Measurements from ENCODE around the gene EIF5. TPM values are rescaled to one million over a fixed set of nuclear protein-coding genes. Genes with fewer than 3 reads are reported as not detected.

Gene EIF5
- total and polyA plus RNA-seq, 12 donors: 35.7 to 555 (median 236) TPM

GRCh38 chr14:103286968-103287850, 46.8 kb upstream of the EIF5 start:
- TF ChIP-seq POLR2A (IDR thresholded peaks at IDR 0.05): no peak
- no peak for TF ChIP-seq CTCF (IDR thresholded peaks at IDR 0.05)
- no peak overlapping the region for H3K27ac ChIP-seq
- peak in 2 of 7 donors; percentile 6 to 35 for DNase-seq
- WGBS, 4 donors: 84 to 90% (median 87%) methylated on average over 13 to 20 of the region's 20 CpGs
- H3K4me3 ChIP-seq: no peak overlapping the region
- intact Hi-C loops (cut with DNase I): no loop called here
- H3K36me3 ChIP-seq (replicated peaks in 1 of 2): no peaks in the 10 kb centered on the region
- H3K27me3 ChIP-seq: no peaks in the 10 kb centered on the region
- no peaks in the 10 kb centered on the region for H3K4me1 ChIP-seq (replicated peaks in 1 of 2)
- no peaks in the 10 kb centered on the region for H3K9me3 ChIP-seq (replicated peaks in 1 of 3)

GRCh38 chr14:103288076-103288766, 45.8 kb upstream of the EIF5 start:
- TF ChIP-seq CTCF (IDR thresholded peaks at IDR 0.05): no peak
- no peak for TF ChIP-seq POLR2A (IDR thresholded peaks at IDR 0.05)
- Histone ChIP-seq H3K9me3 (replicated peaks in 1 of 3) (no peaks in the 10 kb centered on the region), H3K27ac (no peak overlapping the region), H3K4me1 (replicated peaks in 1 of 2) (no peaks in the 10 kb centered on the region), H3K4me3 (no peak overlapping the region), H3K27me3 (no peaks in the 10 kb centered on the region), H3K36me3 (replicated peaks in 1 of 2) (no peaks in the 10 kb centered on the region)
- DNase-seq: peak in 3 of 7 donors; percentile 5 to 15 (median 11)
- WGBS, 4 donors: 77 to 90% (median 83%) methylated on average over 9 to 16 of the region's 16 CpGs
- intact Hi-C loops (cut with DNase I): no loop called here

- TF ChIP-seq CTCF (IDR thresholded peaks at IDR 0.05) (no peak), POLR2A (IDR thresholded peaks at IDR 0.05) (no peak)
- WGBS, 4 donors: 85 to 96% (median 90%) methylated on average over 3 to 4 of the region's 4 CpGs
- intact Hi-C loops (cut with DNase I): loop anchor here (5.0 kb wide), 3 partner anchors 103 to 213 kb away; no protein-coding TSS in a partner anchor
- Histone ChIP-seq H3K27ac (no peak overlapping the region), H3K9me3 (replicated peaks in 1 of 3) (no peaks in the 10 kb centered on the region), H3K4me1 (replicated peaks in 1 of 2) (no peaks in the 10 kb centered on the region), H3K27me3 (no peaks in the 10 kb centered on the region), H3K4me3 (no peak overlapping the region), H3K36me3 (replicated peaks in 1 of 2) (no peaks in the 10 kb centered on the region)
- peak in 1 of 7 donors; percentile 8 for DNase-seq
These were observed 44.0 kb upstream of the EIF5 start for GRCh38 chr14:103290056-103290455.

GRCh38 chr14:103290494-103290893, 43.5 kb upstream of the EIF5 start:
- TF ChIP-seq POLR2A (IDR thresholded peaks at IDR 0.05) (no peak), CTCF (IDR thresholded peaks at IDR 0.05) (no peak)
- DNase-seq: no peak
- no peaks in the 10 kb centered on the region for H3K4me1 ChIP-seq (replicated peaks in 1 of 2)
- WGBS, 4 donors: 67 to 80% (median 69%) methylated on average over 1 to 5 of the region's 5 CpGs; no CpG with 5 or more reads in 1 of the 4 donors
- no peak overlapping the region for H3K4me3 ChIP-seq
- no peaks in the 10 kb centered on the region for H3K36me3 ChIP-seq (replicated peaks in 1 of 2)
- intact Hi-C loops (cut with DNase I): loop anchor here (5.0 kb wide), 3 partner anchors 103 to 213 kb away; no protein-coding TSS in a partner anchor
- no peaks in the 10 kb centered on the region for H3K9me3 ChIP-seq (replicated peaks in 1 of 3)
- no peak overlapping the region for H3K27ac ChIP-seq
- H3K27me3 ChIP-seq: no peaks in the 10 kb centered on the region
